Transverse colon (tissue), 4 donors: ENCODE measurements around the gene TPRKB. TPM values are rescaled to one million over a fixed set of nuclear protein-coding genes. Genes with fewer than 3 reads are reported as not detected.
A peak's percentile ranks its signal among the peaks of the same experiment; 100 is the strongest.
"Not testable (repeated sequence)": the region's sequence is repeated elsewhere in the genome, so short reads cannot be mapped to it uniquely, and the experiment has no call there.

Experiments
- DNase-seq: peaks from one replicate; pipeline ENCODE4 v3.0.0-alpha.2; 2019
- H3K27ac ChIP-seq, 4 donors: fragments of 200-600 bp; sonication (generic); 2 replicates each; pipeline ENCODE4 v1.5.1; 2016 to 2018; ENCODE audit warnings: inconsistent platforms in 4 of 4
- H3K27me3 ChIP-seq: fragments of 200-600 bp; sonication (generic); 2 replicates; pipeline ENCODE4 v1.5.1; 2017; ENCODE audit warnings: inconsistent platforms
- H3K36me3 ChIP-seq, 4 donors: fragments of 200-600 bp; sonication (generic); 2 replicates each; pipeline ENCODE4 v1.5.1; 2017 to 2019; ENCODE audit warnings: inconsistent platforms in 4 of 4
- H3K4me1 ChIP-seq, 4 donors: fragments of 200-600 bp; sonication (generic); 2 replicates each; pipeline ENCODE4 v1.5.1; 2017 to 2020; ENCODE audit warnings: inconsistent platforms in 4 of 4
- H3K4me3 ChIP-seq, 4 donors: fragments of 200-600 bp; sonication (generic); 1 replicate in 1 of 4; 2 replicates in 3 of 4; pipeline versions ENCODE4 v1.5.1 to v1.6.1; 2017 to 2019; ENCODE audit warnings: inconsistent platforms in 4 of 4
- H3K9me3 ChIP-seq, 2 donors: fragments of 200-600 bp; sonication (generic); 2 replicates each; pipeline ENCODE4 v1.5.1; 2017 to 2019; ENCODE audit warnings: inconsistent platforms in 2 of 2
- CTCF ChIP-seq, 5 experiments: fragments of 200-600 bp in 3 of 5; fragments of 450-650 bp in 2 of 5; sonication (generic) in 3 of 5; IDR thresholded peaks; 1 replicate in 2 of 5; 2 replicates in 3 of 5; pipeline ENCODE4 v1.5.1; 2016 to 2017; ENCODE audit warnings: antibody characterized with exemption in 5 of 5, inconsistent platforms in 3 of 5, mild to moderate bottlenecking in 2 of 5, moderate library complexity in 1 of 5
- EP300 ChIP-seq: sonication (generic); formaldehyde crosslinking; IDR thresholded peaks from one replicate; pipeline ENCODE4 v1.6.1; 2017; ENCODE audit warnings: antibody characterized with exemption, low read depth
- POLR2A ChIP-seq: fragments of 450-650 bp; IDR thresholded peaks from one replicate; pipeline ENCODE4 v1.6.1; 2016; ENCODE audit warnings: antibody characterized with exemption, mild to moderate bottlenecking, moderate library complexity
- POLR2AphosphoS5 ChIP-seq, 3 donors: sonication (generic); formaldehyde crosslinking; IDR thresholded peaks; one replicate each; pipeline ENCODE4 v1.6.1; 2016; ENCODE audit warnings: antibody characterized with exemption in 3 of 3
- WGBS, 2 donors: methylation state at CpG; one replicate each; pipeline ENCODE4 v1.1.5; 2018; ENCODE audit warnings: low coverage in 1 of 2; 5-methylcytosine and 5-hydroxymethylcytosine counted together
- in situ Hi-C, 4 donors: fragments of 200-750 bp; cut with MboI; loops; one replicate each; pipeline versions ENCODE4 v1.15.0 to v1.15.1; 2017; ENCODE audit warnings: low sequenced_read_pairs in 3 of 4, low pct_ligation_motif_present in 1 of 4, low pct_unique_long_range_greater_than_20kb in 1 of 4
- intact Hi-C: fragments of 100-400 bp; cut with DNase I; formaldehyde crosslinking; loops from one replicate; pipeline ENCODE4 v1.15.1; 2023; ENCODE audit warnings: low total_unique reads
- total RNA-seq, 4 donors: library from RNA; depleted of rRNA; stranded (reverse); fragments of >200 nt; gene quantifications; one replicate each; pipeline ENCODE4 v1.1.0, GENCODE V29; 2016

The TPRKB gene
- total RNA-seq, 4 donors from 2014 or later: 10.5 to 76.2 (median 36.5) TPM

DNA sequence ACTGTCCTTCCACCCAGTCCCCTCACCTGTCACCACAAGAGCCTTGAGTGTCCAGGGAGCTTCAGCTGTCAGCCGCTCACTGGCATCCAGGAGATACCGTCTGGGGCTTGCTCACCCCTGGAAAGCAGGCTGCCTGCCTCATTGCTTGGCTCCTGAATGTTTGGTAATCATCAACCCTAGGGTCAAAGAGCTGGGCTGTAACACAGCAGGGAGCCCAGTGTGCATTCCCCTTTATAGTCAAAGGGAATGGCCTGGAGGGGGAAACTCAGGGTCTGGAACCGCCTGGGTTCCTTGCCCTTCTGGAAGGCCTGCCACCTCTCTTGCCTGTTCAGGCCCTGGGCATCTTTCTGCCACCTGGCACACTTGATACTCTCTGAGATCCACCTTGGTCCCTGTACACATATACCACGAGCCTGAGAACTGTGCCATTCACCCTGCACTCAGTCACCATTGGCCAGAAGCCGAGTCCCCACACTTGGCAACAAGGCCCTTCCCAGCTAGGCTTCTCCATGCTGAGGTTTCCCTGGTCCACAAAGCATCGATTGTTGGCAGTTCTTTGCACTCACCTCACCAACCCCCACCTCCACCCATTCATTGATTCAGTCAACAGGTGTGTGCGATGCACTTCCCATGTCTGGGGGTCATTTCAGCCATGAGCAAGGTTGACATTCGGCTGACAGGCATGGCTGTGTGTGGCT, 35.0 kb downstream of the TPRKB start:
- Histone ChIP-seq H3K4me3 (no peak overlapping the region), H3K9me3 (no peaks in the 10 kb centered on the region), H3K36me3 (no peaks in the 10 kb centered on the region), H3K4me1 (peaks cover 5 to 57% (median 28%) of the 10 kb centered on the region in 4 donors), H3K27ac (peak overlapping the region; percentile 3 to 79 (median 58)), H3K27me3 (no peaks in the 10 kb centered on the region)
- in situ Hi-C loops (no loop called here), intact Hi-C loops (no loop called here)
- WGBS, 2 donors: 40 to 60% methylated on average over 2 to 8 of the region's 8 CpGs
- DNase-seq: no peak
- no peak for TF ChIP-seq POLR2A
- TF ChIP-seq POLR2AphosphoS5 (IDR thresholded peaks at IDR 0.05): no peak
- TF ChIP-seq CTCF (IDR thresholded peaks at IDR 0.05): no peak
- no peak for TF ChIP-seq EP300

GRCh38 chr2:73701448-73701765, 35.7 kb downstream of the TPRKB start:
- peak overlapping the region; percentile 76 to 80 (median 78) for H3K27ac ChIP-seq

GRCh38 chr2:73700661-73701447, 36.3 kb downstream of the TPRKB start:
- Histone ChIP-seq H3K4me1 (peaks cover 5 to 55% (median 29%) of the 10 kb centered on the region in 4 donors), H3K9me3 (no peaks in the 10 kb centered on the region), H3K4me3 (no peak overlapping the region), H3K27me3 (no peaks in the 10 kb centered on the region), H3K27ac (peak overlapping the region; percentile 76 to 80 (median 78)), H3K36me3 (no peaks in the 10 kb centered on the region)
- TF ChIP-seq EP300 (no peak), POLR2AphosphoS5 (IDR thresholded peaks at IDR 0.05) (no peak), CTCF (IDR thresholded peaks at IDR 0.05) (no peak), POLR2A (no peak)
- in situ Hi-C loops (no loop called here), intact Hi-C loops (no loop called here)
- 14 to 73% methylated on average over 2 to 23 of the region's 23 CpGs for whole genome bisulfite sequencing, 2 donors
- peak; percentile 38 for DNase-seq

More at GRCh38 chr2:73701448-73701765, 35.7 kb downstream of the TPRKB start:
- H3K9me3 ChIP-seq, in situ Hi-C loops, H3K4me3 ChIP-seq, H3K36me3 ChIP-seq, H3K27me3 ChIP-seq, DNase-seq, intact Hi-C loops: not testable (repeated sequence)
- H3K4me1 ChIP-seq: peaks cover 5 to 53% (median 28%) of the 10 kb centered on the region in 4 donors
- WGBS, 2 donors: 46 to 80% methylated on average over 1 to 3 of the region's 3 CpGs

GRCh38 chr2:73700131-73700611, 37.0 kb downstream of the TPRKB start:
- H3K4me1 ChIP-seq: peaks cover 5 to 55% (median 29%) of the 10 kb centered on the region in 4 donors
- no peak for TF ChIP-seq EP300
- no peak for TF ChIP-seq CTCF (IDR thresholded peaks at IDR 0.05)
- no peak for TF ChIP-seq POLR2AphosphoS5 (IDR thresholded peaks at IDR 0.05)
- TF ChIP-seq POLR2A: no peak
- DNase-seq: peak; percentile 37
- peak overlapping the region; percentile 76 to 80 (median 78) for H3K27ac ChIP-seq
- in situ Hi-C loops (no loop called here), intact Hi-C loops (no loop called here)
- H3K27me3 ChIP-seq: no peaks in the 10 kb centered on the region
- H3K4me3 ChIP-seq: no peak overlapping the region
- no peaks in the 10 kb centered on the region for H3K36me3 ChIP-seq
- H3K9me3 ChIP-seq: no peaks in the 10 kb centered on the region
- WGBS, 2 donors: 40% methylated on average over 1 to 5 of the region's 5 CpGs
